Breast epithelium (tissue), 4 donors: ENCODE data around the gene CABCOCO1. TPM values are rescaled to one million over a fixed set of nuclear protein-coding genes. Genes with fewer than 3 reads are reported as not detected.

ENCODE experiments used
- DNase-seq, 2 donors: peaks; one replicate each; pipeline ENCODE4 v3.0.0-alpha.2; 2019; ENCODE audit warnings: low spot score in 2 of 2
- H3K27ac ChIP-seq, 2 donors: fragments of 200-600 bp; sonication (generic) in 1 of 2; one replicate each; pipeline ENCODE4 v1.5.1; 2016 to 2019; ENCODE audit warnings: mild to moderate bottlenecking in 1 of 2
- H3K27me3 ChIP-seq, 2 donors: fragments of 200-600 bp; sonication (generic) in 1 of 2; one replicate each; pipeline versions ENCODE4 v1.5.1 to v1.6.0; 2017 to 2019; ENCODE audit warnings: control low read depth in 1 of 2, mild to moderate bottlenecking in 1 of 2
- H3K36me3 ChIP-seq: fragments of 200-600 bp; one replicate; pipeline ENCODE4 v1.5.1; 2019
- H3K4me1 ChIP-seq, 2 donors: fragments of 200-600 bp; sonication (generic); one replicate each; pipeline ENCODE4 v1.5.1; 2016 to 2019; ENCODE audit warnings: control low read depth in 1 of 2
- H3K4me3 ChIP-seq, 3 donors: fragments of 200-600 bp; sonication (generic); 1 replicate in 2 of 3; 2 replicates in 1 of 3; pipeline ENCODE4 v1.5.1; 2016 to 2019; ENCODE audit warnings: mild to moderate bottlenecking in 3 of 3, moderate library complexity in 2 of 3
- H3K9me3 ChIP-seq, 2 donors: fragments of 200-600 bp; sonication (generic) in 1 of 2; one replicate each; pipeline ENCODE4 v1.5.1; 2016 to 2019; ENCODE audit warnings: control low read depth in 1 of 2
- CTCF ChIP-seq, 3 donors: fragments of 450-650 bp; IDR thresholded peaks; one replicate each; pipeline ENCODE4 v1.5.1; 2016 to 2017; ENCODE audit warnings: antibody characterized with exemption in 3 of 3, mild to moderate bottlenecking in 3 of 3, moderate library complexity in 3 of 3
- POLR2A ChIP-seq: fragments of 450-650 bp; IDR thresholded peaks from one replicate; pipeline ENCODE4 v1.6.1; 2016; ENCODE audit warnings: antibody characterized with exemption, mild to moderate bottlenecking, moderate library complexity
- POLR2AphosphoS5 ChIP-seq, 3 donors: sonication (generic); formaldehyde crosslinking; IDR thresholded peaks; one replicate each; pipeline ENCODE4 v1.6.1; 2017; ENCODE audit warnings: antibody characterized with exemption in 3 of 3
- intact Hi-C: fragments of 100-400 bp; cut with DNase I; formaldehyde crosslinking; loops from one replicate; pipeline ENCODE4 v1.15.1; 2023; ENCODE audit warnings: low total_unique reads
- total RNA-seq, 3 donors: library from RNA; depleted of rRNA; stranded (reverse); fragments of >200 nt; gene quantifications; one replicate each; pipeline ENCODE4 v1.1.0, GENCODE V29; 2016

CABCOCO1 gene
- total RNA-seq, 3 donors from 2014 or later: 0.16 to 1.3 (median 1.2) TPM

GRCh38 chr10:61749291-61749690 lies 86.6 kb downstream of the CABCOCO1 start:
- Histone ChIP-seq H3K9me3 (no peaks in the 10 kb centered on the region), H3K4me3 (no peak overlapping the region), H3K27ac (no peak overlapping the region), H3K36me3 (no peaks in the 10 kb centered on the region), H3K27me3 (no peaks in the 10 kb centered on the region), H3K4me1 (peaks cover 0 to 9% of the 10 kb centered on the region in 2 donors)
- TF ChIP-seq CTCF (IDR thresholded peaks at IDR 0.05) (no peak), POLR2AphosphoS5 (IDR thresholded peaks at IDR 0.05) (no peak), POLR2A (no peak)
- intact Hi-C loops: no loop called here
- DNase-seq: no peak

- intact Hi-C loops: no loop called here
- Histone ChIP-seq H3K36me3 (no peaks in the 10 kb centered on the region), H3K27ac (no peak overlapping the region), H3K27me3 (no peaks in the 10 kb centered on the region), H3K4me3 (no peak overlapping the region), H3K9me3 (no peaks in the 10 kb centered on the region), H3K4me1 (peaks cover 0 to 9% of the 10 kb centered on the region in 2 donors)
- DNase-seq: peak; percentile 32 to 57
- peak; percentile 12 to 63 (median 50) for TF ChIP-seq CTCF (IDR thresholded peaks at IDR 0.05)
- TF ChIP-seq POLR2AphosphoS5 (IDR thresholded peaks at IDR 0.05): no peak
Measured at GRCh38 chr10:61750943-61751471, 88.3 kb downstream of the CABCOCO1 start.

- H3K36me3 ChIP-seq: no peaks in the 10 kb centered on the region
- TF ChIP-seq POLR2AphosphoS5 (IDR thresholded peaks at IDR 0.05): no peak
- no peak for TF ChIP-seq POLR2A
- no peak for TF ChIP-seq CTCF (IDR thresholded peaks at IDR 0.05)
- peaks cover 0 to 9% of the 10 kb centered on the region in 2 donors for H3K4me1 ChIP-seq
- no peak for DNase-seq
- no peaks in the 10 kb centered on the region for H3K27me3 ChIP-seq
- intact Hi-C loops: no loop called here
- H3K9me3 ChIP-seq: no peaks in the 10 kb centered on the region
- no peak overlapping the region for H3K27ac ChIP-seq
- H3K4me3 ChIP-seq: no peak overlapping the region
Measured at GRCh38 chr10:61751599-61751998, 88.9 kb downstream of the CABCOCO1 start.

- Histone ChIP-seq H3K36me3 (no peaks in the 10 kb centered on the region), H3K9me3 (no peaks in the 10 kb centered on the region), H3K4me1 (peaks cover 0 to 9% of the 10 kb centered on the region in 2 donors), H3K27ac (no peak overlapping the region), H3K4me3 (no peak overlapping the region), H3K27me3 (no peaks in the 10 kb centered on the region)
- TF ChIP-seq POLR2AphosphoS5 (IDR thresholded peaks at IDR 0.05) (no peak), POLR2A (no peak)
- intact Hi-C loops: no loop called here
- DNase-seq: no peak
Measured at GRCh38 chr10:61752111-61753011, 89.6 kb downstream of the CABCOCO1 start.

GRCh38 chr10:61753453-61753852 lies 90.7 kb downstream of the CABCOCO1 start:
- Histone ChIP-seq H3K4me3 (no peak overlapping the region), H3K27ac (peak overlapping the region in 1 of 2 donors; percentile 1), H3K27me3 (no peaks in the 10 kb centered on the region), H3K9me3 (no peaks in the 10 kb centered on the region), H3K4me1 (peaks cover 0 to 9% of the 10 kb centered on the region in 2 donors), H3K36me3 (no peaks in the 10 kb centered on the region)
- TF ChIP-seq POLR2AphosphoS5 (IDR thresholded peaks at IDR 0.05) (no peak), POLR2A (no peak), CTCF (IDR thresholded peaks at IDR 0.05) (no peak)
- DNase-seq: no peak
- intact Hi-C loops: no loop called here
